Caco-2 (cell line): ENCODE results near the gene AOPEP. TPM values are rescaled to one million over a fixed set of nuclear protein-coding genes. Genes with fewer than 3 reads are reported as not detected.

Source experiments
- BruUV-seq: library from RNA; stranded (reverse); fragments of 400-500 nt; replicated peaks from 2 replicates; lab custom pipeline; 2021; lab: Mats Ljungman, UMichigan
- CTCF ChIA-PET: fragments of 300-600 bp; sonication (Branson Sonifier 250); formaldehyde crosslinking; loops from one replicate; lab custom pipeline; 2022; ENCODE audit warnings: antibody characterized with exemption; lab: Charles Lee
- POLR2A ChIA-PET: fragments of 300-600 bp; sonication (Branson Sonifier 250); formaldehyde crosslinking; loops from one replicate; lab custom pipeline; 2022; ENCODE audit warnings: antibody characterized with exemption; lab: Charles Lee
- DNase-seq, 2 experiments: peaks; one replicate each; pipeline versions ENCODE4 v3.0.0 to v3.0.0-alpha.2; 2020 to 2022
- H3K27me3 ChIP-seq: replicated peaks from 2 replicates; pipeline ENCODE4 v1.6.0; 2011; ENCODE audit warnings: low read length; ENCODE audit not compliant: control insufficient read depth, insufficient read depth
- H3K36me3 ChIP-seq: 2 replicates; pipeline ENCODE4 v1.5.1; 2011; ENCODE audit warnings: low read length; ENCODE audit not compliant: control insufficient read depth, insufficient read depth
- H3K4me1 ChIP-seq: fragments of 250-450 bp; sonication (Bioruptor Pico); 2 replicates; pipeline ENCODE4 v1.5.1; 2020; ENCODE audit warnings: mild to moderate bottlenecking
- H3K4me3 ChIP-seq: 2 replicates; pipeline ENCODE4 v1.5.1; 2011; ENCODE audit warnings: low read depth, mild to moderate bottlenecking, control low read depth, low read length
- H3K9me3 ChIP-seq: fragments of 250-450 bp; sonication (Bioruptor Pico); 2 replicates; pipeline ENCODE4 v1.5.1; 2020; ENCODE audit warnings: mild to moderate bottlenecking, moderate library complexity
- H3K27ac Mint-ChIP-seq: one replicate; pipeline ENCODE4 v1.8.0; 2022; ENCODE audit warnings: mixed read lengths; ENCODE audit not compliant: unreplicated experiment
- H3K27me3 Mint-ChIP-seq: one replicate; pipeline ENCODE4 v1.8.0; 2022; ENCODE audit warnings: mixed read lengths; ENCODE audit not compliant: insufficient read depth, unreplicated experiment
- H3K36me3 Mint-ChIP-seq: one replicate; pipeline ENCODE4 v1.8.0; 2022; ENCODE audit warnings: mild to moderate bottlenecking, mixed read lengths; ENCODE audit not compliant: insufficient read depth, unreplicated experiment
- H3K4me1 Mint-ChIP-seq: one replicate; pipeline ENCODE4 v1.8.0; 2022; ENCODE audit warnings: low read depth, mixed read lengths; ENCODE audit not compliant: unreplicated experiment
- H3K4me3 Mint-ChIP-seq: one replicate; pipeline ENCODE4 v1.8.0; 2022; ENCODE audit warnings: mild to moderate bottlenecking, moderate library complexity, mixed read lengths; ENCODE audit not compliant: unreplicated experiment
- H3K9me3 Mint-ChIP-seq: one replicate; pipeline ENCODE4 v1.8.0; 2022; ENCODE audit warnings: mixed read lengths; ENCODE audit not compliant: unreplicated experiment
- intact Hi-C: fragments of 100-400 bp; cut with micrococcal nuclease; formaldehyde crosslinking; loops from one replicate; pipeline ENCODE4 v1.10.0; 2022; ENCODE audit not compliant: unreplicated experiment
- total RNA-seq: library from RNA; stranded (reverse); gene quantifications from 2 replicates; pipeline ENCODE4 v1.2.3, GENCODE V29; 2022
- TF ChIP-seq, protein P1 (sequence below), 2 experiments: fragments of 200-600 bp in 1 of 2; IDR thresholded peaks; 1 replicate in 1 of 2; 2 replicates in 1 of 2; pipeline versions ENCODE4 v1.5.1 to v1.8.0; 2011 to 2022; ENCODE audit warnings: antibody characterized with exemption in 1 of 2, control low read depth in 1 of 2, inconsistent platforms in 1 of 2, low read depth in 1 of 2, low read length in 1 of 2, mild to moderate bottlenecking in 1 of 2, moderate library complexity in 1 of 2; ENCODE audit not compliant: insufficient read depth in 1 of 2, severe bottlenecking in 1 of 2, unreplicated experiment in 1 of 2

AOPEP gene
- total RNA-seq, 1 experiment from 2014 or later = 63.3 TPM

DNA sequence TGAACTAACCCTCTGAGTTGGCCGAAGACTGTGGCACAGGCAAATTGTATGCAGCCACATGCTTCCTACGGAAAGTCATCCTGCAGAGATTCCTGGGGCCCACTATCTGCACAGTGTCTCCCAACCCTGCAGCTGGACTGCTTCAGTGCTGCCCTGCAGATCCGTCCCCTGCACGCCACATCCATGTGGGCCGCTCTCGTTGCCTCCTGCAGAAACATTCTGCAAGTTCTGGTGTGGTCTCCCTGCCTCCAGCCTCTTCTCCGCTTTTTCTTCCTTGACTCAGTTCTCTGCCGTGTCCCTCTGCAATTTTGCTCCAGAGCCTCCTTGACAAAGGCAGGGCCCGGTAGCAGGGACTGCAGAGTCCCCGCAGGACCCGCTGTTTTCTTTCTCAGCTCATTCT, 249.0 kb downstream of the AOPEP start:
- Mint-ChIP-seq H3K4me3 (no peak overlapping the region), H3K36me3 (no peaks in the 10 kb centered on the region), H3K4me1 (peaks cover 14% of the 10 kb centered on the region), H3K9me3 (no peaks in the 10 kb centered on the region), H3K27ac (peak overlapping the region; percentile 2), H3K27me3 (no peaks in the 10 kb centered on the region)
- ChIA-PET POLR2A (no interaction called here), CTCF (no interaction called here)
- Histone ChIP-seq H3K27me3 (no peaks in the 10 kb centered on the region), H3K4me1 (peaks cover 10% of the 10 kb centered on the region), H3K9me3 (no peaks in the 10 kb centered on the region), H3K36me3 (no peaks in the 10 kb centered on the region; the same call in 1 of the 2 replicates), H3K4me3 (no peak overlapping the region)
- TF ChIP-seq, protein P1, sequence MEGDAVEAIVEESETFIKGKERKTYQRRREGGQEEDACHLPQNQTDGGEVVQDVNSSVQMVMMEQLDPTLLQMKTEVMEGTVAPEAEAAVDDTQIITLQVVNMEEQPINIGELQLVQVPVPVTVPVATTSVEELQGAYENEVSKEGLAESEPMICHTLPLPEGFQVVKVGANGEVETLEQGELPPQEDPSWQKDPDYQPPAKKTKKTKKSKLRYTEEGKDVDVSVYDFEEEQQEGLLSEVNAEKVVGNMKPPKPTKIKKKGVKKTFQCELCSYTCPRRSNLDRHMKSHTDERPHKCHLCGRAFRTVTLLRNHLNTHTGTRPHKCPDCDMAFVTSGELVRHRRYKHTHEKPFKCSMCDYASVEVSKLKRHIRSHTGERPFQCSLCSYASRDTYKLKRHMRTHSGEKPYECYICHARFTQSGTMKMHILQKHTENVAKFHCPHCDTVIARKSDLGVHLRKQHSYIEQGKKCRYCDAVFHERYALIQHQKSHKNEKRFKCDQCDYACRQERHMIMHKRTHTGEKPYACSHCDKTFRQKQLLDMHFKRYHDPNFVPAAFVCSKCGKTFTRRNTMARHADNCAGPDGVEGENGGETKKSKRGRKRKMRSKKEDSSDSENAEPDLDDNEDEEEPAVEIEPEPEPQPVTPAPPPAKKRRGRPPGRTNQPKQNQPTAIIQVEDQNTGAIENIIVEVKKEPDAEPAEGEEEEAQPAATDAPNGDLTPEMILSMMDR (IDR thresholded peaks at IDR 0.05; ENCODE audit: insufficient read depth in 1 of 2, low read depth in 1 of 2, low read length in 1 of 2, severe bottlenecking in 1 of 2, unreplicated experiment in 1 of 2) = no peak
- no TSS peak for BruUV-seq
- intact Hi-C loops = no loop called here
- no peak for DNase-seq

DNA sequence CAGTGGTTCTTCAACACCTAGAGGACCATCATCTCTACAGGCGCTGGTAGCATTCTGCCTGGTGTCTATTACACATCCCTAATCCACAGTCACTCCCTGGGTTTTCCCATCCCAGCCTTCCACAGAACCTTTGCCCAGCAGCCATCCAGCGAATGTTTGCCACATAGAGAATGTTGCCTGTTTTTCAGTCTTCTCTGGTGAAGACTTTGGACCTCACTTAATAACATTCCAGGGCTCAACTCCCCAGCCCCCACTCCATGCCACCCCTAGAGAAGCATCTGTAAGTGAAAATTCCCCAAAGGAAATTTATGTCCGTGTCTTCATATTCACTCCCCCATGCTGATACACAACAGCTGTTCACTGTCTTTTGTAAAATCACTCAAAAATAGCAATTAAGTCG, 249.6 kb downstream of the AOPEP start:
- no peaks in the 10 kb centered on the region; the same call in 1 of the 2 replicates for H3K36me3 ChIP-seq
- intact Hi-C loops = loop anchor here (1.0 kb wide), 1 partner anchor 18 kb away; no protein-coding TSS in a partner anchor
- H3K4me3 Mint-ChIP-seq = no peak overlapping the region
- peak overlapping the region; percentile 2 for H3K27ac Mint-ChIP-seq
- no peaks in the 10 kb centered on the region for H3K27me3 ChIP-seq
- no peak for DNase-seq
- peaks cover 14% of the 10 kb centered on the region for H3K4me1 Mint-ChIP-seq
- no peaks in the 10 kb centered on the region for H3K9me3 Mint-ChIP-seq
- no peaks in the 10 kb centered on the region for H3K9me3 ChIP-seq
- ChIA-PET CTCF (no interaction called here), POLR2A (no interaction called here)
- no peak overlapping the region for H3K4me3 ChIP-seq
- H3K36me3 Mint-ChIP-seq = no peaks in the 10 kb centered on the region
- H3K27me3 Mint-ChIP-seq = no peaks in the 10 kb centered on the region
- no TSS peak for BruUV-seq
- TF ChIP-seq, protein P1 (IDR thresholded peaks at IDR 0.05; ENCODE audit: insufficient read depth in 1 of 2, low read depth in 1 of 2, low read length in 1 of 2, severe bottlenecking in 1 of 2, unreplicated experiment in 1 of 2) = no peak
- H3K4me1 ChIP-seq = peaks cover 10% of the 10 kb centered on the region

DNA sequence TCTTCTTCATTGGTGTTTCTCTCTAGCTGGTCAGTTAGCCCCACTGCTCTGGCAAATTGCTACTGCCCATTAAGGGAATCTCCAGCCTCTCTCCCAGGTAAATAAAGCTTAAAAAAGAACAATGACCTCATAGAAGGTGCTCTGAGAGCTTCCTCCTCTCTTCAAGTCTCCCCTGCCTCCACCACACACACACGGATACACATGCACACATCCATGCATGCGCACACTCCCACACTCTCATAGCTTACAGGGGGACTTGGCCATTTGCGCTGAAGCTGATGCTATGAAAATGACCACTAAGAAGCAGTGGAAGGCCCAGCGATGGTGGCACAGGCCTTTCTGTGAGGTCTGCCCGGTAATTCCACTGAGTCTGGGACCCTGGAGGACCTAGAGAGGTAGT, 250.9 kb downstream of the AOPEP start:
- POLR2A ChIA-PET = no interaction called here
- no peak overlapping the region for H3K4me3 Mint-ChIP-seq
- intact Hi-C loops = no loop called here
- CTCF ChIA-PET = no interaction called here
- no peak overlapping the region for H3K27ac Mint-ChIP-seq
- DNase-seq = no peak
- BruUV-seq = no TSS peak
- H3K36me3 Mint-ChIP-seq = no peaks in the 10 kb centered on the region
- H3K27me3 ChIP-seq = no peaks in the 10 kb centered on the region
- H3K27me3 Mint-ChIP-seq = no peaks in the 10 kb centered on the region
- H3K4me1 ChIP-seq = peaks cover 10% of the 10 kb centered on the region
- no peaks in the 10 kb centered on the region for H3K9me3 Mint-ChIP-seq
- TF ChIP-seq, protein P1 (IDR thresholded peaks at IDR 0.05; ENCODE audit: insufficient read depth in 1 of 2, low read depth in 1 of 2, low read length in 1 of 2, severe bottlenecking in 1 of 2, unreplicated experiment in 1 of 2) = no peak
- H3K9me3 ChIP-seq = no peaks in the 10 kb centered on the region; the same call in 1 of the 2 replicates
- no peak overlapping the region for H3K4me3 ChIP-seq
- peaks cover 14% of the 10 kb centered on the region for H3K4me1 Mint-ChIP-seq
- H3K36me3 ChIP-seq = no peaks in the 10 kb centered on the region; the same call in 1 of the 2 replicates
